GM12874 (cell line): ENCODE measurements around the gene RSPH1.

Source experiments
- TF ChIP-seq, protein P1 (sequence below): IDR thresholded peaks from 2 replicates; pipeline ENCODE4 v1.5.1; 2011; ENCODE audit warnings: low read depth, mild to moderate bottlenecking, control low read depth, low read length, moderate library complexity; ENCODE audit not compliant: insufficient read depth

The RSPH1 gene

DNA sequence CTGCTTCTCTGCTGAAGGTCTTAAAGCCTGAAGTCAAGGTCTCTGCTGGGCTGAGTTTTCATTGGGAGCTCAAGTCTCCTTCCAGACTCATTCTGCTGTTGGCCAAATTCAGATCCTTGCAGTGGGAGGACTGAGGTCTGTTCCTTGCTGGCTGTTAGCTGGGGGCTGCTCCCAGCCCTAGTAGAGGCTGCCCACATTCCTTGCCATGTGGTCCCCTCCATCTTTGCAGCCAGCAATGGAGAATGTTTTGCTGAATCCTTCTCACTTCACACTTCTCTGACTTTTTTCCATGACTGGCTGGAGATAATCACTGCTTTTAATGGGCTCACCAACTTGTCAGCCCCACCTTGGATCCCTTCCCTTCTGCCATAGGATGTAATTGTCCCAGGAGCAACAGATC is 59.1 kb downstream of the RSPH1 start:
- TF ChIP-seq, protein P1, sequence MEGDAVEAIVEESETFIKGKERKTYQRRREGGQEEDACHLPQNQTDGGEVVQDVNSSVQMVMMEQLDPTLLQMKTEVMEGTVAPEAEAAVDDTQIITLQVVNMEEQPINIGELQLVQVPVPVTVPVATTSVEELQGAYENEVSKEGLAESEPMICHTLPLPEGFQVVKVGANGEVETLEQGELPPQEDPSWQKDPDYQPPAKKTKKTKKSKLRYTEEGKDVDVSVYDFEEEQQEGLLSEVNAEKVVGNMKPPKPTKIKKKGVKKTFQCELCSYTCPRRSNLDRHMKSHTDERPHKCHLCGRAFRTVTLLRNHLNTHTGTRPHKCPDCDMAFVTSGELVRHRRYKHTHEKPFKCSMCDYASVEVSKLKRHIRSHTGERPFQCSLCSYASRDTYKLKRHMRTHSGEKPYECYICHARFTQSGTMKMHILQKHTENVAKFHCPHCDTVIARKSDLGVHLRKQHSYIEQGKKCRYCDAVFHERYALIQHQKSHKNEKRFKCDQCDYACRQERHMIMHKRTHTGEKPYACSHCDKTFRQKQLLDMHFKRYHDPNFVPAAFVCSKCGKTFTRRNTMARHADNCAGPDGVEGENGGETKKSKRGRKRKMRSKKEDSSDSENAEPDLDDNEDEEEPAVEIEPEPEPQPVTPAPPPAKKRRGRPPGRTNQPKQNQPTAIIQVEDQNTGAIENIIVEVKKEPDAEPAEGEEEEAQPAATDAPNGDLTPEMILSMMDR = no peak

DNA sequence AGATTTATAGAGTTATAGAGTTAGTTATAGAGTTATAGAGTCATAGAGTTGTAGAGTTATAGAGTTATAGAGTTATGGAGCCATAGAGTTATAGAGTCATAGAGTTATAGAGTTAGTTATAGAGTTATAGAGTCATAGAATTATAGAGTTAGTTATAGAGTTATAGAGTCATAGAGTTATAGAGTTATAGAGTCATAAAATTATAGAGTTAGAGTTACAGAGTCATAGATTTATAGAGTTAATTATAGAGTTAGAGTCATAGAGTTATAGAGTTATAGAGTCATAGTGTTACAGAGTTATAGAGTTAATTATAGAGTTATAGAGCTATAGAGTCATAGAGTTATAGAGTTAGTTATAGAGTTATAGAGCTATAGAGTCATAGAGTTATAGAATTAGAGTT is 60.2 kb downstream of the RSPH1 start:
- TF ChIP-seq, protein P1 = no peak

DNA sequence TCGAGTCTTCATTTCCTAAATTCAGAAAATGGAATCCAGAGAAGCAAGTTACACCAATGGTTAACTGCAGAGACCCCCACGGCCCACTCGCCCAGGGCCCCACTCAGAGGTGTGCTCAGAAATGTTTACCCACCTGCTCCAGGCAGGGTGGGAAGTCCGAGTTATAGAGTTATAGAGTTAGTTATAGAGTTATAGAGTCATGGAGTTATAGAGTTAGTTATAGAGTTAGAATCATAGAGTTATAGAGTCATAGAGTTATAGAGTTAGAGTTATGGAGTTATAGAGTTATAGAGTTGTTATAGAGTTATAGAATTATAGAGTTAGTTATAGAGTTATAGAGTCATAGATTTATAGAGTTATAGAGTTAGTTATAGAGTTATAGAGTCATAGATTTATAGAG is 60.6 kb downstream of the RSPH1 start:
- TF ChIP-seq, protein P1 = no peak

- TF ChIP-seq, protein P1 = no peak
Measured at GRCh38 chr21:42434884-42435283, 61.1 kb downstream of the RSPH1 start.

GRCh38 chr21:42433946-42434551 is 62.0 kb downstream of the RSPH1 start:
- TF ChIP-seq, protein P1 = no peak

DNA sequence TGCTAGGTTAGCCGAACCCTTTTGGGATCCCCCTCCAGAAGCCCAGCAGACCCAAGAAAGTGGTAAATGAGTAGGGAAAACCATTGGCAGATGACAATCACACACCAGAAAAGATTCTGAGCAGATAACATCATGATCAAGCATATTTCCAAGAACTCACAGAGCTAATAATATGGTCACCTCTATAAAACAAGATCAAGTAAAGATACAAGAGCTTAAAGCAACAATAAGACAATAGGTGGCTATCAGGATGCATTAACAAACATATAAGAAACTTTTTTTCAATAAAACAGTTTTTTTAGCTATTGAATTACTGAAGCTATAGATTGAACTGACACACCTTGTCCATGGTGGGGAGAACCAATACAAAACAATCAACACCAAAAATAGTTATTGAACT is 63.3 kb downstream of the RSPH1 start:
- TF ChIP-seq, protein P1 = no peak

DNA sequence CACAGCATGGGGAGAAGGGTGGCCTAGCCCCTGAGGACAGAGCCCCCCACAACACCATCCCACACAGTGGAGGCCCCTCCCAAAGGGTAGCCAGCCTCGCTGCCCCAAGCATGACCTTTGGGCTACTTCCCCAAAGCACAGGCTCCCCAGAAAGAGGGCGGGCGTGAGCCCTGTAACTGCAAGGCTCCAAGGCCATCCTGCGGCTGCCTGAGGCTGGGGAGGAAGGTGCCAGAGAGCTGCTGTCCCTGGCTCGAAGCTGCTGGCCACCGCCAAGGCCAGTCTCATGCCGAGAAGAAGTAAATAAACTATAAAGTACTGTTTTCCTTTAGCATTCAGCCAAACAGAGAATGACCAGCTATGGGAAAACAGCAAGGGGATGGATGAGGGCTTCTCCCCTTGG is 64.8 kb downstream of the RSPH1 start:
- TF ChIP-seq, protein P1 = no peak
